GM18907 (cell line): ENCODE results near the gene DNAAF5.
"Not testable (repeated sequence)": the region's sequence is repeated elsewhere in the genome, so short reads cannot be mapped to it uniquely, and the experiment has no call there.

Experiments
- ATAC-seq: cut with Tn5 transposase; IDR thresholded peaks from one replicate; pipeline ENCODE4 v1.9.1; 2021; ENCODE audit warnings: mild to moderate bottlenecking, moderate library complexity; ENCODE audit not compliant: unreplicated experiment

Gene DNAAF5

DNA sequence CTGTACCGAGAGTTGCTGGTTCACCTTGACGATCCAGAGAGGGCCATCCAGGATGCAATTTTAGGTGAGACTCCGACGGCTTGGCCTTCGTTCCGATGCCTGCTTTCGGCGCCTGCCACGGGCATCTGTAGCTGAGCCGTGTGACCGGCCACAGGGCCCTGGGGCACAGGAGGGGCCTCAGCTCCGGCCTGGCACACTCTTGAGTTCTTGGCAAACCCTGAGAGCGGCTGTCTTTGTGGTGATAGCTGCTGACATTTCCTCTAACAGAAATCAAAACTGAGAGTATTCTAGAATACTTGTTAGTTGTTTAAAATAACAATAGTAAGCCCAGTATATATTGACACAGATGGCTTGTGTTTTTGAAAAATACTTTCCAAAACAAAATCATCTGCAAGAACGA, 53.6 kb downstream of the DNAAF5 start:
- ATAC-seq, result no peak

DNA sequence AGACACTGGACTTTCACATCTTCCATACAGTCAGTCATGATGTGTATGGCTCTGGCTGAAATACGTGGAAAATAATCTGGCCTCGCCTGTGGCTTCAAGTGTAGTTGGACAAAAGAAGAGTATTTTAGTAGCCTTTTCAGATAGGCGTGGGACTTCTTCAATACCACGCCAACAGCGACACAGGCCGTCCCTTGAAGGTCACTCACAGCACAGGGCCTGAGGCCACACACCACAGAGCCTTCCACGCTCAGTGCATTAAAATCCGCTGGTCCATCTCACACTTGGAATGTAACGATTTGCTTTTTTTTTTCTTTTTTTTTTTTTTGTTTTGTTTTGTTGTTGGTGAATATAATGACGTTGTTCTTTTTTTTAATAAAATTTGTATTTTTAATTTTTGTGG, 54.0 kb downstream of the DNAAF5 start:
- ATAC-seq, result no peak

DNA sequence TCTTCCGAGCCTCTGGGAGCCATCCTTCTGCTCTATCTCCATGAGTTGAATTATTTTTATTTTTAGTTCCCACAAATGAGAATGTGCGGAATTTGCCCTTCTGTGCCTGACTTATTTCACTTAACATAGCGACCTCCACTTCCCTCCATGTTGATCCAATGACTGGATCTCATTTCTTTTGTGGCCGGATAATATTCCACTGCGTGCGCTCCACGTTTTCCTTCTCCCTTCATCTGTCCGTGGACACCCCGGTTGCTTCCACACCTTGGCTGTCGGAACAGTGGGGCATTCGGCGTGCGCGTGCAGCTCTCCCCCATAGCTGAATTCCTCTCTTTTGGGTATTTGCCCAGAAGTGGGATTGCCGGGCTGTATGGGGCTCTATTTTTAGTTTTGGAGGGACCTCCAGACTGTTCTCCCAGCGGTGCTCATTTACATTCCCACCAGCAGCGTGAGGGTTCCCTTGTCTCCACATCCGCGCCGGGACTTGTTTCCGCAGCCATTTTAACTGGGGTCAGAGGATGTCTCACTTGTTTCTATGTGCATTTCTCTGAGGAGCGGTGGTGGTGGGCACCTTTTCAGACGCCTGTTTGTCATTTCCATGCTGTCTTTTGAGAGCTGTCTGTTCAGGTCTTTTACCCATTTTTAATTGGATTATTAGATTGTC, 54.8 kb downstream of the DNAAF5 start:
- ATAC-seq, result no peak

DNA sequence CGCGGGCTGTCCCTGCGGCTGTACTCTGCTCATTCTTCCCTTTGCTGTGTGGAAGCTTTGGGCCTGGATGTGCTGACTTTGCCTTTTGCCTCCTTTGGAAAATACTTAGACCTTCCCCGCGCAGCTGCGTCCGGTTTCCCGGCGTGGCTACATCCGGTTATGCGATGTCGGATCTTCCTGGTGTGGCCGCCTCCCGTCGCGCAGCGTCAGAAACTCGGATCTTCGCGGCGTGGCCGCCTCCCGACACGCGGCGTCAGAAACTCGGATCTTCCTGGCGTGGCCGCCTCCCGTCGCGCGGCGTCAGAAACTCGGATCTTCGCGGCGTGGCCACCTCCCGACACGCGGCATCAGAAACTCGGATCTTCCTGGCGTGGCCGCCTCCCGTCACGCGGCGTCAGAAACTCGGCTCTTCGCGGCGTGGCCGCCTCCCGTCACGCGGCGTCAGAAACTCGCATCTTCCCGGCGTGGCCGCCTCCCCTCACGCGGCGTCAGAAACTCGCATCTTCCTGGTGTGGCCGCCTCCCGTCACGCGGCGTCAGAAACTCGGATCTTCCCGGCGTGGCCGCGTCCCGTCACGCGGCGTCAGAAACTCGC, 55.5 kb downstream of the DNAAF5 start:
- no peak for ATAC-seq

DNA sequence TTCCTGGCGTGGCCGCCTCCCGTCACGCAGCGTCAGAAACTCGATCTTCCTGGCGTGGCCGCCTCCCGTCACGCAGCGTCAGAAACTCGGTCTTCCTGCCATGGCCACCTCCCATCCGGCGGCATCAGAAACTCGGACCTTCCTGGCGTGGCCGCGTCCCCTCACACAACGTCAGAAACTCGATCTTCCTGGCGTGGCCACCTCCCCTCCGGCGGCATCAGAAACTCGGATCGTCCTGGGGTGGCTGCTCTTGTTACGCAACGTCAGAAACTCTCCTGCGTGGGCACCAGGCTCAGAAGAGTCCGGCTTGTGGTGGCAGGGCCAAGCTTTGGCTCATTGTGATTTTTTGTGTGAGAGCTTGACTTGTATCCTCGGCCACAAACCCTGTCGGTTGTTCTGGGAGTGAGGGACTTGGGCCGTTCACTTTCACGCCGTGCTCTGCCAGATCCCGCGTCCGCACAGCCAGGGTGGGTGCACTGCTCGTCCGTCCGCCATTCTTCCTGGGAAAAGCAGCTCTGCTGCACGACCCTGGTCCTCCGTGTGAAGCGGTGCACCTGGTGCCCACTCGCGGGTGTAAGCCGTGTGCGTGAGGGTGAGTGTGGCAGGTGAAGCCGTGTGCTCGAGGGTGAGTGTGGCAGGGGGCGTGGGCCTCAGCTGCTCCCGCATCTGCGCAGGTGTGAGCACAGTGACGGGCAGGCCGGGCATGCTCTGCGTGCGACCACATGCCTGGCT, 56.4 kb downstream of the DNAAF5 start:
- no peak for ATAC-seq

DNA sequence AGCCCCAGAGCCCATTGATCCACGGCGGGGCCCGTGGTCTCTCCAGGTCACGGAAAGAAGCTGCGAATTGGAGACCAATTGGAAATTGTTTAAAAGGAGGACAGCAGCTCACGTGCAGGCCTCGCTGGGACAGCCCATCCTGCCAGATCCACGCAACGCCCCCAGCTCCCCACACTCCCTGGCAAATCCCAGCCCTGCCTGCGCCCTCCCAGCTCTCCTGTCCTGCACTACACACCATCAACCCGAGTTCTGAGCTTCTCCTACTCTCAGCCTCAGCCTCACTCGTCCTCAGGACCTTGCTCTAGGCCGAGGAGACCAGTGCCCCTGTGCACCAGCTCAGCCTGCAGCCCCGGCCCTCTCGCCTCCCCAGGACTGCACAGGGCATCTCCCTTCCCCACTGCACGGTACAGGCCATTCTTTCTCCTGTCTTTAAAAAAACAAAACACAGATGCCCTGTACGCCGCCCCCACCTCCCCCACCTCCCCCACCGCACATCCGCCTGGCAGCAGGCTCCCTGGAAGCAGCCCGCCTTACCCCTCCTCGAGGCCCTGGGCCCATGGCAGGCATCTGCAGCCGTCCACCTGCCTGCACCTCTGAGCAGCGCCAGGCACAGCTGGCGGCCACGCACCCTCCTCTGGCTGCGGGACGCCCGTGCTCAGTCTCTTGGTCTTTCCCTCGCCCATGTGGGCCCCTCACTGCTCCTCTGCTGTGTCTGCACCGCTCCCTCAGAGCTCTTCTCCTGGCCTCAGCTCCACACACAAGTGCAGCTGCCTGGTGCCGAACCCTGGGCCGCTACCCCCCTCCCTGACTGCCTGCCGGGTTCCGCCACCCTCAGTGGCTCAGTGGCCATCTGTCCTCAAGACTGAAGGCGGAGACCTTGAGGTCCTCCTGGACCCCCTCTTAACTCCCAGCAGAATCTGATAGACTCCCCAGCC, 57.3 kb downstream of the DNAAF5 start:
- no peak for ATAC-seq

DNA sequence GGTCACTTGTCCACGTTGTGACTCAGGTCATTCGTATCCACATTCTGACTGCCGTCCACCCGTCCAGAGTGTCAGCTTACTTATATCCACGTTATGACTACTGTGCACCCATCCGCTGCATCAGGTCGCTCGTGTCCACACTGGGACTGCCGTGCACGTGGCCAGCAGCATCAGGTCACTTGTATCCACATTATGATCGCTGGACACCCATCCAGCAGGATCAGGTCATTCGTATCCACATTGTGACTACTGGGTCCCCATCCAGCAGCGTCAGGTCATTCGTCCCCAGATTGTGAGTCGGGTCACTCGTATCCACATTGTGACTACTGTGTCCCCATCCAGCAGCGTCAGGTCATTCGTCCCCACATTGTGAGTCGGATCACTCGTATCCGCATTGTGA, 58.5 kb downstream of the DNAAF5 start:
- no peak for ATAC-seq

DNA sequence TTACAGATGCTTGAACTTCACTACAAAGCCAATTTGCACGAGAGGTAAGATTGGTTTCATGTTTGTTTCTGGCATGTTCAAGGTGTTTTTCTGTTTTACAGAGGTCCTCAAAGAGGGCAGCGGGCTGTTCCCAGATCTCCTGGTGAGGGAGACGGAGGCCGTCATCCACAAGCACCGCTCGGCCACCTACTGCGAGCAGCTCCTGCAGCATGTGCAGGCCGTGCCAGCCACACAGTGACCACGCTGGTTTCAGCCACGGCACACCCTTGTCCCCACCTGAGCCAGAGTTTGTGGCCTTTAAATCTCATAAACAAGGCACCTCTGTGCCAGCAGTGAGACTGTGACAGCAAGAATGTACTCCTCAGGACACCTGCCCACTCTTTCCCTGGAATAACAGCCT, 58.9 kb downstream of the DNAAF5 start:
- no peak for ATAC-seq

DNA sequence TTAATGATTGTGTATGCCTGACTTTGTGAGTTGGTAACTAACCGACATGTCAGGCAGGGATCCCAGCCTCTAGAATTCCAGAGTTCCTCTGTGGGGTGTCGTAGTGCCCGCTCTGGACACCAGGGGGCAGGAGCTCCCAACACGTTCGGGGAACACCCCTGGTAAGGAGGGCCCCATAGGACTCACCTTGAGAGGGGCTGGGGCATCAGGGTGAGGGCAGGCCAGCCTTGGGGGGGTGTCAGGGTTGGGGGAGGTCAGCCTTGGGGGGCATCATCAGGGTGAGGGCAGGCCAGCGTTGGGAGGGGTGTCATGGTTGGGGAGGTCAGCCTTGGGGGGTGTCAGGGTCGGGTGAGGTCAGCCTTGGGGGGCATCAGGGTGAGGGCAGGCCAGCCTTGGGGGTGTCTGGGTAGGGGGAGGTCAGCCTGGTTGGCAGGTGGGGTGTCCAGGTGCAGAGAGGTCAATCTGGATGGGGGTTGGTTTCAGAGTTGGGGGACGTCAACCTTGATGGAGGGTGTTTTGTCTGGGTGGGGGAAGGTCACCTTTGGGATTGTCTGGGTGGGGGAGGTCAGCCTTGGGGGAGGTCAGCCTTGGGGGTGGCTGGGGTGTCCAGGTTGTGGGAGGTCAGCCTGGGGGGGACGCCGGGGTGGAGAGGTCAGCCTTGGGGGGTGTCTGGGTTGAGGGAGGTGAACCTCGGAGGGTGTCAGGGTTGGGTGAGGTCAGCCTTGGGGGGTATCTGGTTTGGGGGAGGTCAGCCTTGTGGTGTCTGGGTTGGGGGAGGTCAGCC, 60.2 kb downstream of the DNAAF5 start:
- no peak for ATAC-seq

DNA sequence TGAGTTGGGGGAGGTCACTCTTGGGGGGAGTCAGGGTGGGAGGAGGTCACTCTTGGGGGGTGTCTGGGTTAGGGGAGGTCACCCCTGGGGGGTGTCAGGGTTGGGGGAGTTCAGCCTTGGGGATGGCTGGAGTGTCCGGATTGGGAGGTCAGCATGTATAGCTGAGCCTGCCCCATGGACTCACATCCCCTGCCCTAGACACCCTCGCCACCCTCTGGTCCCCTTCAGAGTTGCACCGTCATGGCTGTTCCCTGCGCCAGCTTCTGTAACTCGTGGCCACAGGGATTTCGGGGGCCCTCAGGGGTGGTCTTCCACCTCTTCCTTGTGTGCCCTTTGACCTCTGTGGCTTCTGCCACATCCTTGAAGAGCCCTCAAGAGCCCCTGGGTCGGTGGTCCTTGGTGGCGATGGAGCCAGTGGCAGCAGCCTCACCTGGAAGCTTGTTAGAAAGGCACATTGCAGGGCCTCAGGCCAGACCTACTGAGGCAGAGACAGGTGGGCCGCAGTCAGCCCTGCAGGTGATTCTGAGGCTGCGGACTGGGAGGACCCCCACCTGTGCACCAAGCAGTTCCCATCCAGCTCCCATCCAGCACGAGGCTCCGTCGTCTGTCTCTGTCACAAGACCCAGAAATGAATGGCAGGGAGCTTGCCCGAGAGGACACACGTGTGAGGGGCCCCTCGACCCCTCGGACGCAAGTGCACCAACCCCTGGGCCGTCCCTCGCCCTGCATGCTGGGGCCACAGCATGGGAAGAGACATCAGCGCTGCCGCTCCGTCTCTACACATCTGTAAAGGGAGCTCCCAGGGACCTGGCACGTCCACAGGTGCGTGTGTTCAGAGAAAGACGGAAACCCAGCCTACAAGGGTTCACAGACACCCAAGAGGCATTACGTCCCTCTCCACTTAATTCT, 61.1 kb downstream of the DNAAF5 start:
- ATAC-seq, result no peak

DNA sequence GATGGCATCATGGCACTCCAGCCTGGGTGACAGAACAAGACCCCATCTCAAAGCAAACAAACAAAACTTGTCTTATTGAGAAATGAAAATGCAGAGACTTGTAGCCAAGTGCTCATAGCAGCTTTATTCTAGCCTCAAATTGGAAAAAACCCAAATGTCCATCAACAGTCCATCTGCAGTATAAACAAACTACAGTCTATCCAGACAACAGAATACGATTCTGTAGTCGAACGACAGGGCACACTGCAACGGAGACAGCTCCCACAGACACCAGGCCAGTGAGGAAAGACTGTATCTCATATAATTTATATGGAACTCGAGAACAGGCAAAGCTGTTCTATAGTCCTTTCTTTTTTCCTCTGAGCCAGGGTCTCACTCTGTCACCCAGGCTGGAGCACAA, 65.0 kb downstream of the DNAAF5 start:
- no peak for ATAC-seq

DNA sequence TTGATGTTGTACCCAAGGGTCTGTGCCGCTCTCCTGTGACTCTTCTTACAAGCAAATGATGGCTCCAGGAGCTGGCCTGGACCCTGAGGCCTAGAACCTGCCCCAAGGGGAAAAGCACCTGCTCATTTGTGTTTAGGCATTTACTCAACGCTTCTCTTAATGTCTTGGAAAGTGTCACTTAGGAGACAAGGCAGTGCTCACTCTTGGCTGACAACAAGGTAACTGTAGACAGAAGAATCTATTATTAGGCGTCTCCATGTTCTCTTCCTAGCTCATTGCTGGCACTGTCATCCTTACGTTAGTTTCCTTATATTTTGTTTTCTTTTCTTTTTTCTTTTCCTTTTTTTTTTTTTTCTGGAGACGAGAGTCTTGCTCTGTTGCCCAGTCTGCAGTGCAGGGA, 67.7 kb downstream of the DNAAF5 start:
- no peak for ATAC-seq

DNA sequence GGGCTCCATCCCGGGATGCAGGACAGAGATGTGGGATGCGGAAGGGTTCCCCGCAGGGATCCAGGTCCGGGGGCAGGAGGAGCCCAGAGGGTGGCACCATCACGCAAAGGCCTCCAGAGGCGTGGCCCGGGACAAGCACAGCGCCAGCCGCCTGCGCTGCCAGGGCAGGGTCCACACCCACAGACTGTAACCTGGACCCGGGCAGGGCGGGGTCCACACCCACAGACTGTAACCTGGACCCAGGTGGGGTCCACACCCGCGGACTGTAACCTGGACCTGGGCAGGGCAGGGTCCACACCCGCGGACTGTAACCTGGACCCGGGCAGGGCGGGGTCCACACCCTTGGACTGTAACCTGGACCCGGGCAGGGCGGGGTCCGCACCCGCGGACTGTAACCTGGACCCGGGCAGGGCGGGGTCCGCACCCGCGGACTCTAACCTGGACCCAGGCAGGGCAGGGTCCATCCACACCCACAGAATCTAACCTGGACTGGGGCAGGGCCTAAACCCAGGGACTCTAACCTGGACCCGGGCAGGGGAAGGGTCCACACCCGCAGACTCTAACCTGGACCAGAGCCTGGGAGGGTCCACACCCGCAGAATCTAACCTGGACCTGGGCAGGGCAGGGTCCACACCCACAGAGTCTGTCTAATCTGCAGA, 68.3 kb downstream of the DNAAF5 start:
- no peak for ATAC-seq

DNA sequence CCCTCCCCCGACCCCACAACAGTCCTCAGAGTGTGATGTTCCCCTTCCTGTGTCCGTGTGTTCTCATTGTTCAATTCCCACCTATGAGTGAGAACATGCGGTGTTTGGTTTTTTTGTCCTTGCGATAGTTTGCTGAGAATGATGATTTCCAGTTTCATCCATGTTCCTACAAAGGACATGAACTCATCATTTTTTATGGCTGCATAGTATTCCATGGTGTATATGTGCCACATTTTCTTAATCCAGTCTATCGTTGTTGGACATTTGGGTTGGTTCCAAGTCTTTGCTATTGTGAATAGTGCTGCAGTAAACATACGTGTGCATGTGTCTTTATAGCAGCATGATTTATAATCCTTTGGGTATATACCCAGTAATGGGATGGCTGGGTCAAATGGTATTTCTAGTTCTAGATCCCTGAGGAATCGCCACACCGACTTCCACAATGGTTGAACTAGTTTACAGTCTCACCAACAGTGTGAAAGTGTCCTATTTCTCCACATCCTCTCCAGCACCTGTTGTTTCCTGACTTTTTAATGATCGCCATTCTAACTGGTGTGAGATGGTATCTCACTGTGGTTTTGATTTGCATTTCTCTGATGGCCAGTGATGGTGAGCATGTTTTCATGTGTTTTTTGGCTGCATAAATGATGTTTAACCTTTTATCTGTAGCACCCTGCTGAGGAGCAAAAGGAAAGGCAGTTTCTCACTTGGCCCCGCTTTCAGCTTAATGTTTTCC, 70.1 kb downstream of the DNAAF5 start:
- ATAC-seq, result not testable (repeated sequence)

DNA sequence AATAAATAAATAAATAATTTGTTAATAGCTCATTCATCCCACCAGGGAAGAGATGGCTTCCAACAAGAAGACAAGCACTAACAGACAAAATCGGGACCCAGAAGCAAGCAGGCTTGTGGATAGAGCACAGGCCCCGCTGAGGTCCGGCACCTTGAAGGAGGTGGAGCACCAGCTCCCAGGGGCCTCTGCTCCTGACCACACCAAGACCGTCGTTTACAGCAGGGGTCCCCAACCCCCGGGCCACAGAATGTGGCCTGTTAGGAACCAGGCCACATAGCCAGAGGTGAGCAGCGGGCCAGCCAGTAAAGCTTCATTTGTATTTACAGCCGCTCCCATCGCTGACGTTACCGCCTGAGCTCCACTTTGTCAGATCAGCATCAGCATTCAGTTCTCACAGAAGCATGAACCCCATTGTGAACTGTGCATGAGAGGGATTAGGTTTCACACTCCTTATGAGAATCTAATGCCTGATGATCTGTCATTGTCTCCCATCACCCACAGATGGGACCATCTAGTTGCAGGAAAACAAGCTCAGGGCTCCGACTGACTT, 72.5 kb downstream of the DNAAF5 start:
- ATAC-seq, result no peak

DNA sequence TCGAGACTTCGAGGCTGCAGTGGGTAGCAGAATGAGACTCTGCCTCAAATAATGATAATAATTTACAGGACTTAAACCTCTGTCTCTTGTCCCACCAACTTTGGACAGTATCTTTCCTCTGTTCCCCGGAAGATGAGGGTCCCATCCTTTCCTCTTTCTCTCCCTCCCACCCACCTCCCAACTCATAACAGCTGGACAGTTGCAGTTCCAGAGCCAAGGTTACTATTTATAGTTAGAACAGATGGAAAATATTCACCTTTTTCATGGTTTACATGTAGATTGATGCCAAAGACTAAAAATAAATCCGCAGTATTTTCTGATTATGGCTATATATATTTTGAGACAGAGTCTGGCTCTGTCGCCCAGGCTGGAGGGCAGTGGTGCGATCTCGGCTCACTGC, 74.2 kb downstream of the DNAAF5 start:
- no peak for ATAC-seq

DNA sequence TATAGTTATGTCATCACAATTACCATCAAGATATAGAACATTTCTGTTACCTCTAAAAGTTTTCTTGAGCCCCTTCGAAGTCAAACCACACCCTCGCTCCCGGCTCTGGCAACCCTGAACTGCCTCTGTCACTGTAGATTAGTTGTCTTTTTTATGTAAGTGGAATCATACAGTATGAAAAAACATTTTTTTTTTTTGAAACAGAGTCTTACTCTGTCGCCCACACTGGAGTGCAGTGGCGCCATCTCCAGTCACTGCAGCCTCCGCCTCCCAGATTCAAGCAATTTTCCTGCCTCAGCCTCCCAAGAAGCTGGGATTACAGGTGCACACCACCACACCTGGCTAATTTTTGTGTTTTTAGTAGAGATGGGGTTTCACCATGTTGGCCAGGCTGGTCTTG, 74.9 kb downstream of the DNAAF5 start:
- ATAC-seq, result not testable (repeated sequence)

DNA sequence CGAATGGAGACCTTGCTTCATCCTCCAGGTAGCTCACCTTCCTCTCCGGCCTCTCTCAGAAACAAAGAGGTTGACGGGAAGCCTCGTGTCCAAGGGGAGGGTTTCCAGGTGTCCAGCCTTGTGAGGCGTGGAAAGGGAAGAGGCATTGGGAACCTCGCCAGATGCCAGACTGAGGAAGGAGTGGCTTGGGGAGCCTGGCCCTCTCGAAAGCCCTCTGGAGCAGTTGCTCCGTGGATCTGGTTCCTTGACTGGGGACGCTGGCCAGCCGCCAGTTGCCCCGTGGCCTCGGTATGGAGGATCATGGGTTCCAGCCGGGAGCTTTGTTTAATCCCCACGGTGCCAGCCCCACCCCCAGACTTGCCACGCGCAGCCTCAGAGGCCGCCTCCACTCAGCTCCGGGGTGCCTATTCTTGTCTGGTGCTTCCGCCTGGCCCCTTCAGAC, 75.5 kb downstream of the DNAAF5 start:
- no peak for ATAC-seq
